Esophagus muscularis mucosa (tissue), 3 donors: ENCODE data around the gene GOLIM4.

Experiments
- POLR2A ChIP-seq: fragments of 450-650 bp; IDR thresholded peaks from one replicate; pipeline ENCODE4 v1.6.1; 2017; ENCODE audit warnings: antibody characterized with exemption, moderate library complexity, mild to moderate bottlenecking, low read depth
- POLR2AphosphoS5 ChIP-seq, 2 donors: sonication (generic); formaldehyde crosslinking; IDR thresholded peaks; one replicate each; pipeline ENCODE4 v1.6.1; 2017; ENCODE audit warnings: antibody characterized with exemption in 2 of 2
- TF ChIP-seq, protein P1 (sequence below), 3 experiments: fragments of 200-600 bp in 2 of 3; fragments of 450-650 bp in 1 of 3; sonication (generic) in 2 of 3; IDR thresholded peaks; one replicate each; pipeline ENCODE4 v1.5.1; 2017 to 2019; ENCODE audit warnings: antibody characterized with exemption in 3 of 3, mild to moderate bottlenecking in 2 of 3, moderate library complexity in 1 of 3

DNA sequence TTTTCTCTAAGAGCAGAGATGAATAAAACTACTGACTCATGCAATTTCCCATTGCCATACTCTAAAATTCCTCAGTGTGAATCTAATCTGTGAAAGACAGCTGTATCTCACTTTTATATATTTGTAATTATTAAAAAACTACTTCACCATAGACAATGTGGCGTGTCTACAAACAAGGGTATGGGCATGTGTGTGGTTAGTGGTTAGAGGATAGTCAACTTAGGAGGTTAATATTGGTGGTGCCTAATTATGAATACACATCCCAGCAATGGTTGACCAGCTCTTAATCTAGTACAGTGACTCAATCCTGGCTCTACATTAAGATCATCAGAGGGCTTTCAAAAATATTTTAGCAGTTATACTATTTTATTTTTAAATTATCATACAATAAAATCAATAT is 94.5 kb downstream of the GOLIM4 start:
- TF ChIP-seq POLR2AphosphoS5 (IDR thresholded peaks at IDR 0.05) (no peak), POLR2A (no peak)
- TF ChIP-seq, protein P1, sequence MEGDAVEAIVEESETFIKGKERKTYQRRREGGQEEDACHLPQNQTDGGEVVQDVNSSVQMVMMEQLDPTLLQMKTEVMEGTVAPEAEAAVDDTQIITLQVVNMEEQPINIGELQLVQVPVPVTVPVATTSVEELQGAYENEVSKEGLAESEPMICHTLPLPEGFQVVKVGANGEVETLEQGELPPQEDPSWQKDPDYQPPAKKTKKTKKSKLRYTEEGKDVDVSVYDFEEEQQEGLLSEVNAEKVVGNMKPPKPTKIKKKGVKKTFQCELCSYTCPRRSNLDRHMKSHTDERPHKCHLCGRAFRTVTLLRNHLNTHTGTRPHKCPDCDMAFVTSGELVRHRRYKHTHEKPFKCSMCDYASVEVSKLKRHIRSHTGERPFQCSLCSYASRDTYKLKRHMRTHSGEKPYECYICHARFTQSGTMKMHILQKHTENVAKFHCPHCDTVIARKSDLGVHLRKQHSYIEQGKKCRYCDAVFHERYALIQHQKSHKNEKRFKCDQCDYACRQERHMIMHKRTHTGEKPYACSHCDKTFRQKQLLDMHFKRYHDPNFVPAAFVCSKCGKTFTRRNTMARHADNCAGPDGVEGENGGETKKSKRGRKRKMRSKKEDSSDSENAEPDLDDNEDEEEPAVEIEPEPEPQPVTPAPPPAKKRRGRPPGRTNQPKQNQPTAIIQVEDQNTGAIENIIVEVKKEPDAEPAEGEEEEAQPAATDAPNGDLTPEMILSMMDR (IDR thresholded peaks at IDR 0.05), result no peak
